Measurements from ENCODE around the gene SSBP3.

SSBP3 gene

GRCh38 chr1:54284781-54285529 is 121.2 kb downstream of the SSBP3 start:
- peak in 1 of 2 donors; percentile 9 for DNase-seq (ENCODE audit: low read depth in 2 of 2)

GRCh38 chr1:54283635-54284385 is 122.4 kb downstream of the SSBP3 start:
- no peak for DNase-seq (ENCODE audit: low read depth in 2 of 2)

- DNase-seq (ENCODE audit: low read depth in 2 of 2), result no peak
These were observed 123.9 kb downstream of the SSBP3 start for GRCh38 chr1:54282101-54282847.

DNA sequence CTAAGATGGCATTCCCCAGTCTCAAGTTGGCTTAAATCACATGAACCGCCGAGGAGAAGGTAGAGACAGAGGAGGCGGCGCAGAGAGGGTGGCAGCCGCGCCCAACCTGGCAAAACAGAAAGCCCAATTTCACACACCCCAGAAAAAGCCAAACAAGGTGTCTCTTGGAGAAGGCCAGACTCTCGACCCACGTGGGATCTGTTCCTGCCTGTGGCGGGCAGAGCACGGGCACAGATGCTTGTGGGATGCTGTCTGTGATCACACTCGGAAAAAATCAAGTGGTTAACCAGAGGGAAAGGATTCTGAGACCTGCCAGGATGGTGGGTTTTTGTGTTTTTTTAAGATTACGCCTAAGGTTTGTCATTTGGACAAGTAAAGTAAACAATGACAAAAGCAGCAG is 125.5 kb downstream of the SSBP3 start:
- no peak for DNase-seq (ENCODE audit: low read depth in 2 of 2)

DNA sequence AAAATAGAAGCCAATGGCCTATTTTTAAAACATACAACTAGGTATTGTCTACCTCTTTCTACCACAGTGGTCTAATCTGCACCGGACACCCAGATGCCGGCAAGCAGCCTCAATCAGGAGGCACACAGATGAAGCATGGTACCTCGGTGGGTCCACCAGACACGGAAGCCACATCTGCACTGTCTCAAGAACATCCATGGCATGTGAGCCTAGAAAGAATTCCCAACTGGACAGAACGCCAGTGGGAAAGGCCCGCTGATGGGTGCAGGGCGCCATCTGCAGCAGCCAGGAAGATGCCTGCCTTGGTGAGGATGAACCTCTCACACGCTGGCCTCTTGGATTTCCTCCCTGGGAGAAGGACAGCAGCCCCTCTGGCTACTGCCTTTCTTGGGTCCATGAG is 126.7 kb downstream of the SSBP3 start:
- no peak for DNase-seq (ENCODE audit: low read depth in 2 of 2)

DNA sequence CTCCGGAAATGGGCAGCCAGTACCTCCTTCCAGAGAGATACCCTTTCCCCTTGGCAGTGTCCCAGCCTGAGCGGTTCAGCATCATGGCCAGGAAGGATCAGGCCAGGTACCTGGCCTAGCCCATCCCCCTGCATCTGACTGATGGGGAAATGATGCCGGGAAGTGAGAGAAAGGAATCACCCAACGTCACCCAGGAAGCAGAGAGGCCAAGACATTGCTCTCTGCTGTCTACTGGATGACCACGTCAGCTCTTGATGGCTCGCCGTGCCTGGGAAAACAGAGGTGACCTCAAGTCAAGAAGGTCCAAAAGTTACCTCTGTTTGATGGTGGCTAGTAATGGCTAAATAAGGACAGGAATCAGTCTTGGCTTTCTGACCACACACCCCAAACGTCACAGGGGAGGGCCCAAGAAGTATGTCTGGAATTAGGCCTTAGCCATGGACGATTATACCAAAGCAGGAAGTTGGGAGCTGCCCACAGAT is 127.2 kb downstream of the SSBP3 start:
- DNase-seq (ENCODE audit: low read depth in 2 of 2), result no peak

DNA sequence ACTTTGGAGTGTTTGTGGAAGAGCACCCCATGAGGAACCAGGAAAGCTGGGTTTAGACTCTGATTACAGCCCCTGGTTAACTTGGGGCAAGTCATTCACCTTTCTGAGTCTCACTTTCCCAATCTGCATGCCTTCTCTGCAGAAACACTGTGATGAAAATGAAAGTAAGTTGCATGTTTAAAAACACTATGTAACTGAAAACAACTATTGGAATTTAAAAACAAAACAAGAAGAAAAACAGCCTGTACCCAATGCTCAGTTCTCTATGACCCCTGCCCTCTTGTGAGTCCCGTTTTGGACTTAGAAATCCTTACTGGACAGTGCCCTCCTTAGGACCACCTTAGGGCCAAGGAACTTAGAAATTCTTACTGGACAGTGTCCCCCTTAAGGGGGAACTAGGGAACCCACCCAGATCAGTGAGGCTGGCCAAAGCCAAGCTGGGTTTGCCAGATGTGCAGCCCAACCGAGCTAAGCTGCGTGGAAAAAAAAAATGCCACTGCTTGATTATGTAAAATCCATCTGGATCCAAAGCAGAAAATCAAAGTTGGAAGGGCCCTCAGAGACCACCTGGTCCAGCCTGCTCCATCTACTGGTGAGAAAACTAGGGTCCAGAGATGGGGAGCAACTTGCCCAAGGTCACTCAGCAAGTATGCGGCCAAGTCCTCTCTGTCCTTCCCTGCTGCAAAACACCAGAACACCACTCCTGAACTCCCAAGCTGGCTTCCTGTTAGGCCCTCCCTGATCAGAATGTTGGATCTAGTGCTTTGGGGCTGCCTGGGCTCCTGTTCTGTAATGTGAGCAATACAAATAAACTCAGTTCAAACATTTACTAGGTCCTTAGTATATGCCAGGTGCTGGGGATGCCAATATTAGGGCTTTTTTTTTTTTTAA is 128.5 kb downstream of the SSBP3 start:
- no peak for DNase-seq (ENCODE audit: low read depth in 2 of 2)

DNA sequence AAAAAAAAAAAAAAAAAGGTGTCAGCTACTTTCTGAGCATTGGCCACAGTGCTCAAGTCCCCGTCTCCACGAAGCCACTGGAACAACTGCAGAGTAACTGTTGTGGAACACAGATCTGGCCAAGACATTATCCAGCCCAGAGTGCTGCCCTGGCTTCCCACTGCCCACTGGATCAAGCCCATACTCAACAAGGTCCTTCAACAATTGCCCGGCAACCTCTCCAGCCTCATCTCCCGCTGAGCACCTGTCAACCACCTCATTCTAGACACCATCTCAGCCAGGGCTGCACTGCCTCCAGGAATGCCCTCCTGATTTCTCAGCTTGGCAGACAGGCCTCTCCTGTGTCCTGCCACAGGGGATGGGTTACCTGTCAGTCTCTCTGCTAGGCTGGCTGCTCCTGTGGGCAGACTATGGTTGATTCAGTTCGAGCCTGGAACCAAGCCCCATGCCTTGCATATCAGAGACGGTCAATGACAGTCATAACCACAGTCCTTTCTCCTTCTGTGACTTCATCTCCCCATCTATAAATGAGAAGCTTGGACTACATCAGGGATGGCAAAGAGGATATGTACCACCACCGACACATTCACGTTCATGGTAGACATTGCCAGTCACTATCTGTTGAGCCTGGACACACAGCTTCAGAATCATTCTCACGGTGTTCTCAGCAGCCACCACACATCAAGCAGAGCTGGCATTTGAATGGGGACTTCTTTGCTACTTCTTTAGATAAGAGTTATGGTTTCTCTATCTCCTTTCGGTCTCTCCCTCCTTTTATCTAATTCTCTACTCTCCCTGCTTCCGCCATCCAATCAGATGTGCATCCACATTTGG is 129.4 kb downstream of the SSBP3 start:
- no peak for DNase-seq (ENCODE audit: low read depth in 2 of 2)

- no peak for DNase-seq (ENCODE audit: low read depth in 2 of 2)
These were observed 130.8 kb downstream of the SSBP3 start for GRCh38 chr1:54275349-54275748.

DNA sequence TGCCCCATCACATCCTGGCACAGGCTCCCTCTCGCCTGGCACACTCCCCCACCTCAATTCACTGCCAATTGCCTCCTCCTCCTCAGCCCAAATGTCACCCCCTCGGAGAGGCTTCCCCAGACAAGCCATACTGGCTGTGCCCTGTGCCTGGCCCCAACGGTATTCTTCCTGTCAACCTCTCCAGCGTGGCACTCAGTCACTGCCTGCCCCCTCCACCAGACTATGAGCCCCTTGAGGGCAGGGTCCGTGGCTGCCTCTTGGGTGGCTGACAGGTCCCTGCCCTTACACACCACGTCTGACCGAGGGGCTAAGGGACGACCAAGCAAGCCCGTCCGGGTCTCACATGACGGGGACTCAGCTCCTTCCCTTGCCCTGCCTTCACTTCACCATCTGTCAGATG is 131.3 kb downstream of the SSBP3 start:
- DNase-seq (ENCODE audit: low read depth in 2 of 2), result no peak

- no peak for DNase-seq (ENCODE audit: low read depth in 2 of 2)
These were observed 131.7 kb downstream of the SSBP3 start for GRCh38 chr1:54274448-54274847.

DNA sequence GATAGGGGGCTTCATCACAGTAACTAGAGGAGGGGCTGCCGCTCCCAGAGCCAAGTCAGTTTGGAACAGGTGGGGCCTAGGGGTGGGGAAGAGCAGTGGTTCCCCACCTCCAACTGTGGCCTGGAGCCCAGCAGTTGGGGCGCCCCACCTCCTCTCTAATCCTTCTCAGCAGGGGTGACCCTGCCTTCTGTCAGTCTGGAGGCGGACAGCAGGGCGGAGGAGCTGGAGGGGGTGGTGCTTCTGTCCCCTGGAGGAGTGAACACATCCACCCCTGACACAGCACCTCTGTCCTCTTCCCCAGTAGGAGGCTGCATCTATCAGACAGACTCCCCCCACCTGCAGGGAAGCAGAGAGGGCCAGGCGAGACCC is 132.4 kb downstream of the SSBP3 start:
- DNase-seq (ENCODE audit: low read depth in 2 of 2), result no peak

DNA sequence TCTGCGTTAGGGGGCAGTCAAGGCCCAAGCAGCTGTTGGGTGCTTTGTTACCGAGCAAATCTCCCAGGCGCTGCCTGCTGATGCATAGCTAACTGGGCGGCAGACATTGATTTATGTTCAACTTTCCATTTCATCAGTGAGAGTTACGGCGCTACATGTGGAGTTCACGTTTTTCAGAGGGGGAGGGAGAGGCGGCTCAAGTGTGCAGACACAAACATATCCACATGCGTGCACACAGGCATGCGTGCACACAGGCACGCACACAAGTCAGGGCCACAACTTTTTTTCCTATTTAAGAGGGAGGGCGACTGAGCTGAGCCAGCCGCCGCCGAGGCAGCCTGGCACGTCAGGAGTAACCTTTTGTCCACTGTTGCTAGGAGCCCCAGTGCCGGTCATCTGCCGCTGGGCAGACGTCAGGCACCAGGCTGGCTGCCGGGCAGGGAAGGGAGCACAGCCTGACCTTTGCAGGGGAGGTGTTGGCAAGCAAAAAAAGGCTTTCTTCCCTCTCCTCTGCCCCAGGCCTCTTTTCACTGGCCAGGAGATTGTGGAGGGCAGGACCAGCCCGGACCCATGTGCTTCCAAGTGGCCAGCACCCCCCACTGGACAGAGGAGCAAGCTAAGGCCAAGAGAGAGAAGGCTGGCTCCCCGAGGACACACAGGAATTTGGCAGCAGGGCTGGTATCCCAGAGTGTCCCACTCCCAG is 133.0 kb downstream of the SSBP3 start:
- DNase-seq (ENCODE audit: low read depth in 2 of 2), result no peak

GRCh38 chr1:54272772-54273091 is 133.5 kb downstream of the SSBP3 start:
- no peak for DNase-seq (ENCODE audit: low read depth in 2 of 2)

DNA sequence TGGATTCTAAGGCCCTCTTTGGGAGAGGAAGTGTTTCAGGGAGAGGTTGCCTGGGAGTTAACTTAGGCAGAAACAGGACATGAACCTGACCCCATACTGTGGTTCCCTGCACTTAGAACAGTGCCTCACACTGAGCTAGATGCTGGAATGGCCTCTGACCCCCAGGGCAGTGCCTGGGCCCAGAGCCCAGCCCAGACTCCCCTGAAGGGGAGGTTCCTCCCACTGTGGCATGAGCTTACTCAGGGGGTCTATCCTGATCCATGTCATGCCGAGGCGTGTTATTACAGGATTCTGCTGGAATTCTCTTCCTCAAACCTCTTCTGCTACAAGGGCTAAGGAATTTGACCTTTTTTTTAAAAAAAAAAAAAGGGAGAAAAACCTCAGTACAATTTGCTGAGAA is 134.1 kb downstream of the SSBP3 start:
- no peak for DNase-seq (ENCODE audit: low read depth in 2 of 2)

- DNase-seq (ENCODE audit: low read depth in 2 of 2), result no peak
These were observed 134.9 kb downstream of the SSBP3 start for GRCh38 chr1:54271341-54271740.

- no peak for DNase-seq (ENCODE audit: low read depth in 2 of 2)
These were observed 135.7 kb downstream of the SSBP3 start for GRCh38 chr1:54270543-54270942.

GRCh38 chr1:54268762-54269297 is 137.4 kb downstream of the SSBP3 start:
- DNase-seq (ENCODE audit: low read depth in 2 of 2), result no peak

DNA sequence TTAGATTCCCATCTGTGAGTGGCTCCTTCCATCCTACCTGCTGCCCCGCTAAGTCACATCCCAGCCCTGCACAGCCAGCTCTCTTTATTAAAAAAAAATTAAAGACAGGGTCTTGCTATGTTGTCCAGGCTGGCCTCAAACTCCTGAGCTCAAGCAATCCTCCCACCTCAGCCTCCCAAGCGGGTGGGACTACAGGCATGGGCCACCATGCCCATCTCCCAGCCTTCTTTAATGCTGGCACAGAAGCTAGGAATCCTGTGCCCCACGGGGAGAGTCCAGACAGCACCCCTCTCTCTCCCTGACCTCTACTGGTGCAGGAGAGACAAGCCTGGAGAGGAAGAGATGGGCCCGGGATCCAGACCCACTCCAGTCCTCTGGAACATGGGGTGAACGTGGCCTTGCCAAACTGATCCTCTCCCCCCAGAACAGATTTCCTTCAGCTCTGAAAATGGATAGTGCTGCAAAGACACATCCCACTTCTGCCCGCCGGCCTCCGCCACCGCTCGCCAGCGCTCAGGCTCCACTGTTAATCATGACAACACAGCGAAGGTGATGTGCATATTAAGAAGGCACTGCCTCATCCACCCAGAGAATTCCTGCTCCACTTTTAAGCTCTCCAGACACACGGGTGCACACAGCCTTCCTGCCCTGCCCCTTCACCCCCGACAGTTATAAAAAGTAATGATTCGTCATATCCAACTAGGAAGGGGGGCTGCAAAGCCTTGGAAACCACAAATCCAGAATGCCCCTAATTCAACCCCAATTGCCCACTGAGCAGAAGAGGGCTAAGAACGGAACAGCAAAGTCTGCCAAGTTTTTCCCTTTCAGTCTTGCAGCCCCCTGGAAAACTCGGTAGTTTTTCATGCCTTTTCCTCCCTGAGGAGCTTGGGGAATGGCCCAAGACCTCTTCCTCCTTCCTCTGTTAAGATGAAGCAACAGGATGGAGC is 138.1 kb downstream of the SSBP3 start:
- DNase-seq (ENCODE audit: low read depth in 2 of 2), result no peak
